HEK293 (cell line): ENCODE measurements around the gene PARP1.
A peak's percentile ranks its signal among the peaks of the same experiment; 100 is the strongest.

ENCODE experiments used
- CTCF ChIA-PET: fragments of 350-600 bp; formaldehyde crosslinking; extraction: SDS; loops from one replicate; lab custom pipeline; 2021; ENCODE audit warnings: antibody characterized with exemption; lab: Yijun Ruan, JAX
- POLR2A ChIA-PET: fragments of 300-600 bp; formaldehyde crosslinking; extraction: SDS; loops from one replicate; lab custom pipeline; 2020; ENCODE audit warnings: antibody characterized with exemption, inconsistent platforms; lab: Yijun Ruan, JAX
- H3K27ac ChIP-seq: fragments of 200-500 bp; sonication (Bioruptor generic); 2 replicates; pipeline ENCODE4 v1.5.1; 2014; ENCODE audit warnings: low read depth, low read length, control low read depth, inconsistent platforms; ENCODE audit errors: extremely low read depth
- H3K36me3 ChIP-seq, 2 experiments: fragments of 200-500 bp in 1 of 2; sonication (Bioruptor generic) in 1 of 2; 1 replicate in 1 of 2; 2 replicates in 1 of 2; pipeline ENCODE4 v1.5.1; 2014 to 2017; ENCODE audit warnings: inconsistent platforms in 2 of 2, low read length in 2 of 2; ENCODE audit not compliant: control insufficient read depth in 2 of 2, insufficient read depth in 1 of 2
- H3K4me1 ChIP-seq: fragments of 200-500 bp; sonication (Bioruptor generic); 2 replicates; pipeline ENCODE4 v1.5.1; 2014; ENCODE audit warnings: mild to moderate bottlenecking, low read length, inconsistent platforms; ENCODE audit not compliant: control insufficient read depth, insufficient read depth
- H3K4me3 ChIP-seq: 2 replicates; pipeline ENCODE4 v1.5.1; 2011; ENCODE audit warnings: low read depth, mild to moderate bottlenecking, control low read depth, low read length, moderate library complexity
- H3K9me3 ChIP-seq: fragments of 200-500 bp; sonication (Bioruptor generic); 2 replicates; pipeline ENCODE4 v1.5.1; 2014; ENCODE audit warnings: low read depth, low read length, inconsistent platforms; ENCODE audit not compliant: control insufficient read depth, insufficient read depth
- GLI4 ChIP-seq: fragments of 450-650 bp; formaldehyde crosslinking; IDR thresholded peaks from 2 replicates; pipeline ENCODE4 v1.5.1; 2016; ENCODE audit warnings: missing biosample characterization, missing genetic modification characterization
- GLIS2 ChIP-seq: fragments of 450-650 bp; formaldehyde crosslinking; IDR thresholded peaks from 2 replicates; pipeline ENCODE4 v1.5.1; 2016; ENCODE audit warnings: missing biosample characterization, missing genetic modification characterization
- HOXC10 ChIP-seq: sonication (generic); formaldehyde crosslinking; IDR thresholded peaks from 2 replicates; pipeline ENCODE4 v1.8.1; 2023; ENCODE audit warnings: mild to moderate bottlenecking, missing genetic modification reagents
- HOXD13 ChIP-seq: sonication (generic); formaldehyde crosslinking; IDR thresholded peaks from 2 replicates; pipeline ENCODE4 v1.8.0; 2022; ENCODE audit warnings: missing genetic modification reagents, borderline replicate concordance
- SETDB1 ChIP-seq: IDR thresholded peaks from one replicate; pipeline ENCODE4 v1.6.1; 2017; ENCODE audit warnings: mild to moderate bottlenecking, low read length, moderate library complexity, mixed read lengths; ENCODE audit not compliant: insufficient read length
- TSHZ1 ChIP-seq: fragments of 450-650 bp; formaldehyde crosslinking; IDR thresholded peaks from 2 replicates; pipeline ENCODE4 v1.5.1; 2016; ENCODE audit warnings: missing biosample characterization, missing genetic modification characterization, borderline replicate concordance
- WT1 ChIP-seq: fragments of 450-650 bp; formaldehyde crosslinking; IDR thresholded peaks from 2 replicates; pipeline ENCODE4 v1.5.1; 2016; ENCODE audit warnings: missing biosample characterization, missing genetic modification characterization
- ZBTB1 ChIP-seq: fragments of 450-650 bp; formaldehyde crosslinking; IDR thresholded peaks from 2 replicates; pipeline ENCODE4 v1.5.1; 2016; ENCODE audit warnings: missing biosample characterization, missing genetic modification characterization
- ZBTB20 ChIP-seq: fragments of 450-650 bp; formaldehyde crosslinking; IDR thresholded peaks from 2 replicates; pipeline ENCODE4 v1.5.1; 2016; ENCODE audit warnings: missing biosample characterization, missing genetic modification characterization
- ZNF175 ChIP-seq: fragments of 450-650 bp; formaldehyde crosslinking; IDR thresholded peaks from 2 replicates; pipeline ENCODE4 v1.5.1; 2016; ENCODE audit warnings: missing biosample characterization, missing genetic modification characterization
- ZNF184 ChIP-seq: fragments of 450-650 bp; IDR thresholded peaks from 2 replicates; pipeline ENCODE4 v1.5.1; 2018; ENCODE audit warnings: missing biosample characterization, mild to moderate bottlenecking, missing genetic modification characterization
- ZNF248 ChIP-seq: fragments of 450-650 bp; formaldehyde crosslinking; IDR thresholded peaks from 2 replicates; pipeline ENCODE4 v1.5.1; 2017; ENCODE audit warnings: missing biosample characterization, missing genetic modification characterization
- ZNF302 ChIP-seq: fragments of 450-650 bp; formaldehyde crosslinking; IDR thresholded peaks from 2 replicates; pipeline ENCODE4 v1.5.1; 2016; ENCODE audit warnings: missing biosample characterization, missing genetic modification characterization, low read depth
- ZNF549 ChIP-seq: fragments of 450-650 bp; IDR thresholded peaks from 2 replicates; pipeline ENCODE4 v1.5.1; 2018; ENCODE audit warnings: missing biosample characterization, missing genetic modification characterization, mild to moderate bottlenecking, inconsistent platforms, moderate library complexity
- ZNF571 ChIP-seq: fragments of 450-650 bp; formaldehyde crosslinking; IDR thresholded peaks from 2 replicates; pipeline ENCODE4 v1.5.0; 2017; ENCODE audit warnings: missing biosample characterization, missing genetic modification characterization
- ZNF677 ChIP-seq: fragments of 450-650 bp; IDR thresholded peaks from 2 replicates; pipeline ENCODE4 v1.5.0; 2018; ENCODE audit warnings: missing biosample characterization, mild to moderate bottlenecking, missing genetic modification characterization, moderate library complexity
- ZNF707 ChIP-seq: fragments of 450-650 bp; formaldehyde crosslinking; IDR thresholded peaks from 2 replicates; pipeline ENCODE4 v1.5.1; 2016; ENCODE audit warnings: missing biosample characterization, missing genetic modification characterization
- ZNF777 ChIP-seq: fragments of 450-650 bp; formaldehyde crosslinking; IDR thresholded peaks from 2 replicates; pipeline ENCODE4 v1.5.1; 2017; ENCODE audit warnings: missing biosample characterization, missing genetic modification characterization, borderline replicate concordance
- ZNF837 ChIP-seq: fragments of 450-650 bp; formaldehyde crosslinking; IDR thresholded peaks from 2 replicates; pipeline ENCODE4 v1.5.1; 2016; ENCODE audit warnings: missing biosample characterization, missing genetic modification characterization
- TF ChIP-seq, protein P1 (sequence below): fragments of 450-650 bp; IDR thresholded peaks from 2 replicates; pipeline ENCODE4 v1.5.1; 2018; ENCODE audit warnings: missing biosample characterization, mild to moderate bottlenecking, missing genetic modification characterization
- TF ChIP-seq, protein P2 (sequence below): fragments of 450-650 bp; formaldehyde crosslinking; IDR thresholded peaks from 2 replicates; pipeline ENCODE4 v1.5.1; 2016; ENCODE audit warnings: missing biosample characterization, missing genetic modification characterization

The PARP1 gene

GRCh38 chr1:226322986-226323385, 84.9 kb downstream of the PARP1 start (continued):
- TF ChIP-seq ZBTB1 (tag by site-specific recombination), result no peak
- TF ChIP-seq WT1 (tag by site-specific recombination), result no peak
- no peak for TF ChIP-seq ZNF571
- no peak for TF ChIP-seq HOXC10

GRCh38 chr1:226320930-226321329, 87.0 kb downstream of the PARP1 start:
- no peaks in the 10 kb centered on the region for H3K9me3 ChIP-seq
- ChIA-PET POLR2A (interaction anchor here (1.4 kb wide), 1 partner anchor 12 kb away, joined by 5 read pairs; the partner anchor contains the start of gene LIN9), CTCF (interaction anchor here (0.5 to 1.2 kb wide), 4 partner anchors 12 to 196 kb away, joined by 3 to 9 read pairs (median 4); no protein-coding TSS in a partner anchor)
- H3K4me3 ChIP-seq, result no peak overlapping the region
- H3K4me1 ChIP-seq, result no peaks in the 10 kb centered on the region
- TF ChIP-seq ZNF837 (no peak), ZBTB20 (no peak), ZNF302 (tag by site-specific recombination) (no peak), SETDB1 (no peak)
- H3K36me3 ChIP-seq, result no peaks in the 10 kb centered on the region
- H3K27ac ChIP-seq, result no peak overlapping the region

DNA sequence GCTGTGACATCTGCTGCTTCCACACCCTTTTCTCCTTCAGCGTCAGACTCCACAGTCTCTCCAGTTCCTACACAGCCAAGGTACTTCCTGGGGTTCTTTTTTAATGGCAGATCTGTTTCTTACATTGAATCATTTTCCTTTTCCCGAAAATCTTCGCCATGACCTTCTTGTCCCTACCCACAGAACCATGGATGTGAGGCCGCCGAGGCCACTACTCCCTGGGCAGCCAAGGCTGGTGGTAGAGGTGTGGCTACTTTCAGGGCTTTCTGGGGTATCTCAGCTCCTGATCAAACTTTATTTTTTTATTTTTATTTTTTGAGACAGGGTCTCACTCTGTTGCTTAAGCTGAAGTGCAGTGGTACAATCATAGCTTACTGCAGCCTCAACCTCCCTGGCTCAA, 89.4 kb downstream of the PARP1 start:
- CTCF ChIA-PET, result interaction anchor here (1.5 kb wide), 1 partner anchor 14 kb away, joined by 7 read pairs; no protein-coding TSS in a partner anchor
- Histone ChIP-seq H3K27ac (no peak overlapping the region), H3K36me3 (no peaks in the 10 kb centered on the region), H3K9me3 (no peaks in the 10 kb centered on the region), H3K4me3 (no peak overlapping the region), H3K4me1 (no peaks in the 10 kb centered on the region)
- TF ChIP-seq, protein P1, sequence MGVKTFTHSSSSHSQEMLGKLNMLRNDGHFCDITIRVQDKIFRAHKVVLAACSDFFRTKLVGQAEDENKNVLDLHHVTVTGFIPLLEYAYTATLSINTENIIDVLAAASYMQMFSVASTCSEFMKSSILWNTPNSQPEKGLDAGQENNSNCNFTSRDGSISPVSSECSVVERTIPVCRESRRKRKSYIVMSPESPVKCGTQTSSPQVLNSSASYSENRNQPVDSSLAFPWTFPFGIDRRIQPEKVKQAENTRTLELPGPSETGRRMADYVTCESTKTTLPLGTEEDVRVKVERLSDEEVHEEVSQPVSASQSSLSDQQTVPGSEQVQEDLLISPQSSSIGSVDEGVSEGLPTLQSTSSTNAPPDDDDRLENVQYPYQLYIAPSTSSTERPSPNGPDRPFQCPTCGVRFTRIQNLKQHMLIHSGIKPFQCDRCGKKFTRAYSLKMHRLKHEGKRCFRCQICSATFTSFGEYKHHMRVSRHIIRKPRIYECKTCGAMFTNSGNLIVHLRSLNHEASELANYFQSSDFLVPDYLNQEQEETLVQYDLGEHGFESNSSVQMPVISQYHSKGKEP, result no peak
- no peak for TF ChIP-seq ZNF549
- TF ChIP-seq ZNF175, result no peak
- TF ChIP-seq, protein P2, sequence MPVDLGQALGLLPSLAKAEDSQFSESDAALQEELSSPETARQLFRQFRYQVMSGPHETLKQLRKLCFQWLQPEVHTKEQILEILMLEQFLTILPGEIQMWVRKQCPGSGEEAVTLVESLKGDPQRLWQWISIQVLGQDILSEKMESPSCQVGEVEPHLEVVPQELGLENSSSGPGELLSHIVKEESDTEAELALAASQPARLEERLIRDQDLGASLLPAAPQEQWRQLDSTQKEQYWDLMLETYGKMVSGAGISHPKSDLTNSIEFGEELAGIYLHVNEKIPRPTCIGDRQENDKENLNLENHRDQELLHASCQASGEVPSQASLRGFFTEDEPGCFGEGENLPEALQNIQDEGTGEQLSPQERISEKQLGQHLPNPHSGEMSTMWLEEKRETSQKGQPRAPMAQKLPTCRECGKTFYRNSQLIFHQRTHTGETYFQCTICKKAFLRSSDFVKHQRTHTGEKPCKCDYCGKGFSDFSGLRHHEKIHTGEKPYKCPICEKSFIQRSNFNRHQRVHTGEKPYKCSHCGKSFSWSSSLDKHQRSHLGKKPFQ, result no peak
- TF ChIP-seq ZNF677 (tag by site-specific recombination), result no peak
- TF ChIP-seq GLI4, result no peak
- TF ChIP-seq ZNF707 (tag by site-specific recombination), result no peak
- TF ChIP-seq HOXD13 (CRISPR knock-in tag), result no peak
- no peak for TF ChIP-seq ZNF184
- no peak for TF ChIP-seq GLIS2 (tag by site-specific recombination)
- no peak for TF ChIP-seq ZNF777
- no peak for TF ChIP-seq ZNF248 (tag by site-specific recombination)
- POLR2A ChIA-PET, result interaction anchor here (1.1 kb wide), 1 partner anchor 10 kb away, joined by 3 read pairs; the partner anchor contains the start of gene LIN9

GRCh38 chr1:226314055-226314454, 93.8 kb downstream of the PARP1 start:
- POLR2A ChIA-PET, result no interaction called here
- no peak overlapping the region for H3K27ac ChIP-seq
- TF ChIP-seq, protein P2, result 0 out of 2 replicates have a peak, but pooled peaks have one; percentile 46
- no peak for TF ChIP-seq TSHZ1 (tag by site-specific recombination)
- CTCF ChIA-PET, result interaction anchor here (0.7 to 1.3 kb wide), 3 partner anchors 13 to 19 kb away, joined by 3 to 4 read pairs (median 4); no protein-coding TSS in a partner anchor
- H3K4me1 ChIP-seq, result peaks cover 5% of the 10 kb centered on the region; the same call in 1 of the 2 replicates
- H3K9me3 ChIP-seq, result no peaks in the 10 kb centered on the region
- H3K36me3 ChIP-seq, result no peaks in the 10 kb centered on the region
- H3K4me3 ChIP-seq, result no peak overlapping the region
